Measurements from ENCODE around the gene RYR1. TPM values are rescaled to one million over a fixed set of nuclear protein-coding genes. Genes with fewer than 3 reads are reported as not detected.

Gene RYR1
- total RNA-seq, 1 donor, result not detected

DNA sequence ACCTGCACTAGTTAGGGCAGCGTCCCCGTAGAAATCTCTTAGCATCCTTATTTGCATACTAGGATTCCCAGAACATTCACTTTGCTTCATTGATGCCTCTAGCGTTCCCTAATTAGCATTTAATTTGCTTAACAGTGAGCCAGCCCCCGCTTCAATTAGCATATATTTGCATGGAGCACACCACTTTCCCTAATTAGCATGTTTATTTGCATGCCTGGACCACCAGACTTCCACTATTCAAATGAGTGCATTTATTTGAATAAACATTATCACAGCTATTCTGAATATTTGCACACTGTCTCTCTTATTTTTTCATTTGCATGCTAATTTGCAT lies 69.6 kb downstream of the RYR1 start:
- no peak for DNase-seq (ENCODE audit: low read depth)
- no peak overlapping the region for H3K4me3 ChIP-seq (ENCODE audit: low read depth, low read length)
- TF ChIP-seq, protein P1, sequence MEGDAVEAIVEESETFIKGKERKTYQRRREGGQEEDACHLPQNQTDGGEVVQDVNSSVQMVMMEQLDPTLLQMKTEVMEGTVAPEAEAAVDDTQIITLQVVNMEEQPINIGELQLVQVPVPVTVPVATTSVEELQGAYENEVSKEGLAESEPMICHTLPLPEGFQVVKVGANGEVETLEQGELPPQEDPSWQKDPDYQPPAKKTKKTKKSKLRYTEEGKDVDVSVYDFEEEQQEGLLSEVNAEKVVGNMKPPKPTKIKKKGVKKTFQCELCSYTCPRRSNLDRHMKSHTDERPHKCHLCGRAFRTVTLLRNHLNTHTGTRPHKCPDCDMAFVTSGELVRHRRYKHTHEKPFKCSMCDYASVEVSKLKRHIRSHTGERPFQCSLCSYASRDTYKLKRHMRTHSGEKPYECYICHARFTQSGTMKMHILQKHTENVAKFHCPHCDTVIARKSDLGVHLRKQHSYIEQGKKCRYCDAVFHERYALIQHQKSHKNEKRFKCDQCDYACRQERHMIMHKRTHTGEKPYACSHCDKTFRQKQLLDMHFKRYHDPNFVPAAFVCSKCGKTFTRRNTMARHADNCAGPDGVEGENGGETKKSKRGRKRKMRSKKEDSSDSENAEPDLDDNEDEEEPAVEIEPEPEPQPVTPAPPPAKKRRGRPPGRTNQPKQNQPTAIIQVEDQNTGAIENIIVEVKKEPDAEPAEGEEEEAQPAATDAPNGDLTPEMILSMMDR (IDR thresholded peaks at IDR 0.05; ENCODE audit: insufficient read depth, low read length), result no peak

DNA sequence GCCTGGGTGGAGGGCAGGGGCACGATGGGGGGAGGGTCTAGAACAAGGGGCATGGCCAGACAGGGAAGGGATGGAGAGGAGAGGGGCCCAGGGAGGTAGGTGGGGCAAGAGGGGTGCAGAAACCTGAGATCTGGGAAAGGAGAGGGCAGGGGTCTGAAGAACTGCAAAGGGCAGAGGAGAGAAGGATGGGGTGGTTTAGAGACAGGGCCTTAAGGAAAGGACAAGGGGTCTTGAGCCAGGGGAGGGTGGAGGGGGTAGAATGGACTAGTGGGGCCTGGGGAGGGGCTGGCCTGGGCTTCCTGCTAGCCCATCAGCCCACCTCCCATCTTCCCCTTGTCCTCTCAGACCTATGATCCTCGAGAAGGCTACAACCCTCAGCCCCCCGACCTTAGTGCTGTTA lies 72.5 kb downstream of the RYR1 start:
- TF ChIP-seq, protein P1 (IDR thresholded peaks at IDR 0.05; ENCODE audit: insufficient read depth, low read length), result no peak
- no peak overlapping the region for H3K4me3 ChIP-seq (ENCODE audit: low read depth, low read length)
- DNase-seq (ENCODE audit: low read depth), result no peak

DNA sequence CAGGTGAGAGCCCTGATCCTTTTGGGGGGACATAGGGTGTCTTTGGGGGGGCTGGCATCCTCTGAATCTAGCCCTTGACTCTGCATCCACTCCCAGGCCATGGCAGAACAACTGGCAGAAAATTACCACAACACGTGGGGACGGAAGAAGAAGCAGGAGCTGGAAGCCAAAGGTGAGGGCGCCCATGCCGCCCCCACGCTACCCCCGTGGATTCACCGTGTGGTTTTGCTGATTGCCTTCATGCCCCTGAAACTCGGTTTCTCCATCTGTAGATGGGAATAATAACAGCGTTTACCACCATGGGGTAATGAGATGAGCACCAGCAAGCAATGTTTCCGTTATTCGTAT lies 72.9 kb downstream of the RYR1 start:
- TF ChIP-seq, protein P1 (IDR thresholded peaks at IDR 0.05; ENCODE audit: insufficient read depth, low read length), result no peak
- no peak for DNase-seq (ENCODE audit: low read depth)
- H3K4me3 ChIP-seq (ENCODE audit: low read depth, low read length), result no peak overlapping the region

DNA sequence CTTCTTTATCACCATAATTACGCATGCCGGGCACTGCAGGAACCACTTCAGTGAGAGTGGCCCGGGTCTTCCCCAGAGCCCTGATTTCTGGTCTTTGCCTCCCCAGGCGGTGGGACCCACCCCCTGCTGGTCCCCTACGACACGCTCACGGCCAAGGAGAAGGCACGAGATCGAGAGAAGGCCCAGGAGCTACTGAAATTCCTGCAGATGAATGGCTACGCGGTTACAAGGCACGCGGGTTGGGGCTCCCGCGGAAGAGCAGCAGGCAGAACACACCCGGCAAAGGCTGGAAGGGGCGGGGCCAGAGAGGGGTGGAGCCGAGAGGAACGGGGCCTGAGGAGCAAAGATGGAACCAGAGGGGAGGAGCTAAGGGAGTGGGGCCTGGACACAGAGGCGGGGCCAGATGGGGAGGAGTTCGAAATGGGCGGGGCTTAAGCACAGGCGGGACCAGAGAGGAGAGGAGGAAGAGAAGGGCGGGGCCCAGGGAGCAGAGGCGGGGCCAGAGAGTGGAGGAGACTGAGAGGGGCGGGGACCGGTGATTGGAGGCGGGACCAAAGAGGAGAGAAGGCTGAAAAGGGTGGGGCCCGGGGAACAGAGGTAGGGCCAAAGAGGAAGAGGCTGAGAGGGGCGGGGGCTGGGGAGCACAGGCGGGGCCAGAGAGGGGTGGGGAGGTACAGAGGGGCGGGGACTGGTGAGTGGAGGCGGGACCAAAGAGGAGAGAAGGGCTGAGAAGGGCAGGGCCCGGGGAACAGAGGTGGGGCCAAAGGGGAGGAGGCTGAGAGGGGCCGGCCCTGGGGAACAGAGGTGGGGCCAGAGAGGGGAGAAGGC lies 73.4 kb downstream of the RYR1 start:
- no peak overlapping the region for H3K4me3 ChIP-seq (ENCODE audit: low read depth, low read length)
- DNase-seq (ENCODE audit: low read depth), result peak; percentile 53
- TF ChIP-seq, protein P1 (IDR thresholded peaks at IDR 0.05; ENCODE audit: insufficient read depth, low read length), result no peak

DNA sequence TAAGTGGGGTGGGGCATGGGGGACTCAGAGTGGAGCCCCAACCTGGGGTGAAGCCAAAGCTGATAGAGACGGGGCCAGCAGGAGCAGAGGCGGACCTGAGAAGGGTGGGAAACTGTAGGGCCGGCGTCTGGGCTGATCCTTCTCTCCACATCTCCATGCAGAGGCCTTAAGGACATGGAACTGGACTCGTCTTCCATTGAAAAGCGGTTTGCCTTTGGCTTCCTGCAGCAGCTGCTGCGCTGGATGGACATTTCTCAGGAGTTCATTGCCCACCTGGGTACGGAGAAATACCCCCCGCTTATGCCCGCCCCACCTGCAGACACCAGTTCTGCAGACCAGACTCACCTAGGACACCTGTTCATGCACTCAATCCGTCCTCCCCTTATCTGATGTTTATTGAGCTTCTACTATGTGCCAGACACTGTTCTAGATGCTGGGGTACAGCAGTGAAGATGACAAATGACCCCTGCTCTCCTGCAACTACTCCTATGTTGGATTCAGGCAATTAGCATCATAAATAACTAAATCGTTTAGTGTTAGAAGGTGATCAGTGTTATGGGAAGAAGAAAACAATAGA lies 74.1 kb downstream of the RYR1 start:
- TF ChIP-seq, protein P1 (IDR thresholded peaks at IDR 0.05; ENCODE audit: insufficient read depth, low read length), result no peak

DNA sequence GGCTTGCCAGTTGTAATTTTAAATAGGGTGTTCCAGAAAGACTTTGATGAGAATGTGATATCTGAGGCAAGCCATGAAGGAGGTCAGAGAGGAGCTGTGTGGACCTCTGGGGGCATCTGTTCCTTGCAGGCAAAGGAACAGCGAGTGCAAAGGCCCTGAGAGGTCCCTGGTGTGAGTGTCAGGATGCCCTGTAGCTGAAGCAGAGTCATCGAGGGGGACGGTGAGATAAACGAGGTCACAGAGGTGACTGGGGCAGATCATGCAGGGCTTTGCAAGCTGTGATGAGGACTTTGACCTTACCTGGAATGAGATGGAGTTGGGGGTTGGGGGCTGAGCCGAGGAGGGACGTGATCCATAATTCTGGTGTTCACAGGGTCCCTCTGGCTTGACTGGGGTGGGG lies 75.0 kb downstream of the RYR1 start:
- H3K4me3 ChIP-seq (ENCODE audit: low read depth, low read length), result no peak overlapping the region
- TF ChIP-seq, protein P1 (IDR thresholded peaks at IDR 0.05; ENCODE audit: insufficient read depth, low read length), result no peak
- no peak for DNase-seq (ENCODE audit: low read depth)

More for the DNA sequence above, 74.1 kb downstream of the RYR1 start:
- no peak for DNase-seq (ENCODE audit: low read depth)
- no peak overlapping the region for H3K4me3 ChIP-seq (ENCODE audit: low read depth, low read length)

Measured in fibroblast of the aortic adventitia (primary cell).